ENCODE data around the gene CCDC50. TPM values are rescaled to one million over a fixed set of nuclear protein-coding genes. Genes with fewer than 3 reads are reported as not detected.

The CCDC50 gene
- total RNA-seq, 1 donor from 2014 or later, result 63.5 TPM

DNA sequence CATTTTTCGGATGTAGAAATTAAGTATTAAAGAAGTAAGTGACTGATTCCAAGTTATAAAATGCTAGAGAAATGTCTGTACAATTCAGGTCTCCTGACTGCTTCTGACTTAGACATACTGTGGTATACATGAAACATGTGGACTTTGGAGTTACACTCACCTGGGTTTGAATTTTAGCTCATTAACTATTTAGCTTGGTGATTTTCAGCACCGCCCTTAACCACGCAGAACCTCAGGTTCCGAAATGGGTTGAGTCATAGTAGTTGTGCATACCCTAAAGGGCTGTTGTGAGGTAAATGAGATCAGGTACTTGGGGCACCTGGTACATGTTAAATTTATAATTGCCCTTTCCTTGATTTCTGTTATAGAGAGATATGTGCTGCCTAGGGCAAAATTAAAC lies 34.0 kb downstream of the CCDC50 start:
- Mint-ChIP-seq H3K27me3 (ENCODE audit: unreplicated experiment) (no peaks in the 10 kb centered on the region), H3K27ac (ENCODE audit: unreplicated experiment) (no peak overlapping the region)
- TF ChIP-seq, protein P1, sequence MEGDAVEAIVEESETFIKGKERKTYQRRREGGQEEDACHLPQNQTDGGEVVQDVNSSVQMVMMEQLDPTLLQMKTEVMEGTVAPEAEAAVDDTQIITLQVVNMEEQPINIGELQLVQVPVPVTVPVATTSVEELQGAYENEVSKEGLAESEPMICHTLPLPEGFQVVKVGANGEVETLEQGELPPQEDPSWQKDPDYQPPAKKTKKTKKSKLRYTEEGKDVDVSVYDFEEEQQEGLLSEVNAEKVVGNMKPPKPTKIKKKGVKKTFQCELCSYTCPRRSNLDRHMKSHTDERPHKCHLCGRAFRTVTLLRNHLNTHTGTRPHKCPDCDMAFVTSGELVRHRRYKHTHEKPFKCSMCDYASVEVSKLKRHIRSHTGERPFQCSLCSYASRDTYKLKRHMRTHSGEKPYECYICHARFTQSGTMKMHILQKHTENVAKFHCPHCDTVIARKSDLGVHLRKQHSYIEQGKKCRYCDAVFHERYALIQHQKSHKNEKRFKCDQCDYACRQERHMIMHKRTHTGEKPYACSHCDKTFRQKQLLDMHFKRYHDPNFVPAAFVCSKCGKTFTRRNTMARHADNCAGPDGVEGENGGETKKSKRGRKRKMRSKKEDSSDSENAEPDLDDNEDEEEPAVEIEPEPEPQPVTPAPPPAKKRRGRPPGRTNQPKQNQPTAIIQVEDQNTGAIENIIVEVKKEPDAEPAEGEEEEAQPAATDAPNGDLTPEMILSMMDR (IDR thresholded peaks at IDR 0.05; ENCODE audit: unreplicated experiment), result no peak

DNA sequence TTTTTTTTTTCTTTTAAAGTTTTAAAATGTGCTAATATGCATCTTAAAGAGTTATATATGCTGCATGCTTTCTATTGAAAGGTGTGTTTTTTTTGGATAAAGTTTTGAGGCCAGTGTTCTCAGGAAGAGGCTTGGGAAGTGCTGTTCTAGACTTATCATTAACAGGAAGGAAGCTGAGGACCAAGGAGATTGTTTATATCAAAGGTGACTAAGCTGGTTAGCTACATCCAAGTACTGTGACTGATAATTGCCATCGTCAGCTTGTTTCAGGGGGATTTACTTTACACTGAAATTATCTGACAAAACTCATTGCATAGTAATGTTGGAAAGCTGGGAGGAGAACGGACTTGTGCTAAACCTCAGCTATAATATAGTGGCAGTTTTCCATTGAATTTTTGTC lies 37.5 kb downstream of the CCDC50 start:
- peak overlapping the region; percentile 10 for H3K27ac Mint-ChIP-seq (ENCODE audit: unreplicated experiment)
- peaks cover 20% of the 10 kb centered on the region for H3K36me3 Mint-ChIP-seq (ENCODE audit: low read depth, unreplicated experiment)
- TF ChIP-seq, protein P1 (IDR thresholded peaks at IDR 0.05; ENCODE audit: unreplicated experiment), result no peak
- H3K9me3 Mint-ChIP-seq (ENCODE audit: unreplicated experiment), result no peaks in the 10 kb centered on the region
- H3K4me3 Mint-ChIP-seq (ENCODE audit: unreplicated experiment), result no peak overlapping the region
- peaks cover 34% of the 10 kb centered on the region for H3K4me1 Mint-ChIP-seq (ENCODE audit: unreplicated experiment)
- peaks cover 3% of the 10 kb centered on the region for H3K27me3 Mint-ChIP-seq (ENCODE audit: unreplicated experiment)
- no peak for DNase-seq (ENCODE audit: low spot score)

More for the DNA sequence above, 34.0 kb downstream of the CCDC50 start:
- H3K4me1 Mint-ChIP-seq (ENCODE audit: unreplicated experiment), result peaks cover 24% of the 10 kb centered on the region
- H3K36me3 Mint-ChIP-seq (ENCODE audit: low read depth, unreplicated experiment), result peaks cover 23% of the 10 kb centered on the region
- DNase-seq (ENCODE audit: low spot score), result no peak
- no peak overlapping the region for H3K4me3 Mint-ChIP-seq (ENCODE audit: unreplicated experiment)
- H3K9me3 Mint-ChIP-seq (ENCODE audit: unreplicated experiment), result no peaks in the 10 kb centered on the region

DNA sequence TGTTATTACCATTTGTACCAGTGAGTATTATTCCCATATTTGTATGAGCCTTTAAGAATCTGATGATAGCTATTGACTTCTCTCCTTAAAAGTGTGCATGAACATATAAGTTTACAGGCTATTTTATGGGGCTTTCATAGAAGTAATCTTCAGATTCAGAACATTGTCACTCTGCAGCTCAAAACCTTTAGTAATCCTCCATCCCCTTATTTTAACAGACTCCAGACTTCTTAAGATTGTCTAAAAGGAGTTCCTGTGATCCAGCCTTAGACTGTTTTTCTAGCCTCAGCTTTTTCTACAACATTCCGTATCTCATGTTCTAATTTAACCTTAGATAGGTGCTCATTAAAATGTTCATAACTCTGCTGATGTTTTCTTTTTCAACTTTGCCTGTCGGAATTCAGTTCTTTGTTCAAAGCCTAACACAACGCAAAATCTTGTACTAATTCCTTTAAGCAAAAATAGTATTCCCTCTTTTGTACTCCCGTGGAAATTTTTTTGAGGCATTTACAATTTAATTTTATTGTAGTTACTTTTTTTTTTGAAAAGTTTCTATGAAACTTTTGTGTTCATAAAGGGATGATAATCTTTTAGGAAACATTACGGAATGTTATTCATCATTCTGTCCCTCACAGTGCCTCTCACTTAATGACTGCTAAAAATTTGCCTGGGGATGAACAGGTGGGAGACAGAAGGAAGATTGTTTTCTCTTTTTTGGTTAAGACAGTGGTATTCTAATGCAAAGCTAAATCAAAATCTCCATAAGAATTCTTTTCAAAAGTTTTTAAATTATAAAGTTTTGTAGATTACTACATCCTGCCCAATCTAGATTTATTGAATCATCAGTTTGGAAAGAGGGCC lies 39.8 kb downstream of the CCDC50 start:
- Mint-ChIP-seq H3K27ac (ENCODE audit: unreplicated experiment) (peak overlapping the region; percentile 49), H3K36me3 (ENCODE audit: low read depth, unreplicated experiment) (peaks cover 13% of the 10 kb centered on the region), H3K4me3 (ENCODE audit: unreplicated experiment) (no peak overlapping the region), H3K27me3 (ENCODE audit: unreplicated experiment) (peaks cover 3% of the 10 kb centered on the region), H3K9me3 (ENCODE audit: unreplicated experiment) (no peaks in the 10 kb centered on the region), H3K4me1 (ENCODE audit: unreplicated experiment) (peaks cover 40% of the 10 kb centered on the region)
- DNase-seq (ENCODE audit: low spot score), result no peak
- TF ChIP-seq, protein P1 (IDR thresholded peaks at IDR 0.05; ENCODE audit: unreplicated experiment), result no peak

DNA sequence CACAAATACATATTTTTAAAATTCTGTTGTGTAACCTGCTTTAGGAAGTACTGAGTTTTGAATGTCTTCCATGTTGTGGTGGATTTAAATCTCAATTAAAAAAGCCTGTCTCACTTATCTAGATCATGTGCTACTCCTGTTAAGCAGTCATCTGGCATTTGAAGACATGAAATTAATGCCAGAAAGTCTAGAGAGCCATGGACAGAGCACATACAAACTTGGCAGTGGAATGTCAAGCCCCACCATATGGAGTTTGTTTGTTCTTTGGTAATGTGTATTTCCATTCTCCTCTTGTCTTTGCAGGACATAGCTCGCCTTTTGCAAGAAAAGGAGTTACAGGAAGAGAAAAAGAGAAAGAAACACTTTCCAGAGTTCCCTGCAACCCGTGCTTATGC lies 40.4 kb downstream of the CCDC50 start:
- no peak overlapping the region for H3K4me3 Mint-ChIP-seq (ENCODE audit: unreplicated experiment)
- peaks cover 3% of the 10 kb centered on the region for H3K27me3 Mint-ChIP-seq (ENCODE audit: unreplicated experiment)
- no peak overlapping the region for H3K27ac Mint-ChIP-seq (ENCODE audit: unreplicated experiment)
- H3K4me1 Mint-ChIP-seq (ENCODE audit: unreplicated experiment), result peaks cover 40% of the 10 kb centered on the region
- TF ChIP-seq, protein P1 (IDR thresholded peaks at IDR 0.05; ENCODE audit: unreplicated experiment), result no peak
- H3K36me3 Mint-ChIP-seq (ENCODE audit: low read depth, unreplicated experiment), result peaks cover 14% of the 10 kb centered on the region
- no peaks in the 10 kb centered on the region for H3K9me3 Mint-ChIP-seq (ENCODE audit: unreplicated experiment)
- no peak for DNase-seq (ENCODE audit: low spot score)

DNA sequence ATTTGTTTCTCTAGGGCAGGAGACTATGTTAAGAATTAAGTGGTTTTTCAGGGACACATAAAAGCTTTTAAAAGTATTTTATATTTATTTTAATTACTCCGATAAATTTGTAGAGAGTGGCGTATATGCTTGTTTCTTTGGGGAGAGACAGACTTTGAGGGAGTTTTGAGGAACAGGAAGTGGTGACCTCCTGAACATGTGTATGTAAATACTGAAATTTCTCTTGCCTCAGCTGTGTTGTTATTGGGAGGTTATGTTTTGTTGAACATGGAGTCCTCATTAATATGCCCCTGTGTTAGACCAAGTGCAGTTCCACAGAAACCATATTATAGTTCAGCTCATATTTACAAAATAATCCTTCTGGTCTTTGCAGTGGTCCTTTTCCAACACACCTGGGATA lies 42.9 kb downstream of the CCDC50 start:
- DNase-seq (ENCODE audit: low spot score), result no peak
- H3K36me3 Mint-ChIP-seq (ENCODE audit: low read depth, unreplicated experiment), result peaks cover 20% of the 10 kb centered on the region
- TF ChIP-seq, protein P1 (IDR thresholded peaks at IDR 0.05; ENCODE audit: unreplicated experiment), result no peak
- H3K9me3 Mint-ChIP-seq (ENCODE audit: unreplicated experiment), result no peaks in the 10 kb centered on the region
- H3K4me3 Mint-ChIP-seq (ENCODE audit: unreplicated experiment), result no peak overlapping the region
- no peak overlapping the region for H3K27ac Mint-ChIP-seq (ENCODE audit: unreplicated experiment)
- peaks cover 3% of the 10 kb centered on the region for H3K27me3 Mint-ChIP-seq (ENCODE audit: unreplicated experiment)
- peaks cover 24% of the 10 kb centered on the region for H3K4me1 Mint-ChIP-seq (ENCODE audit: unreplicated experiment)
